Kidney (tissue), 14 donors: Measurements from ENCODE around the gene ARHGEF10L. TPM values are rescaled to one million over a fixed set of nuclear protein-coding genes. Genes with fewer than 3 reads are reported as not detected.

ENCODE experiments used
- DNase-seq, 5 donors: peaks; one replicate each; pipeline ENCODE4 v3.0.0-alpha.2; 2013 to 2020
- FAIRE-seq: peaks from 2 replicates; lab custom pipeline; 2012; peaks lifted over from hg19 to GRCh38; lab: Jason Lieb, UNC
- H3K27ac ChIP-seq, 2 donors: one replicate each; pipeline ENCODE4 v1.7.0; 2013; ENCODE audit warnings: low read depth in 2 of 2, low read length in 2 of 2, inconsistent platforms in 1 of 2
- H3K27me3 ChIP-seq: one replicate; pipeline ENCODE4 v1.7.1; 2013; ENCODE audit warnings: low read length, inconsistent platforms; ENCODE audit not compliant: control insufficient read depth, insufficient read depth
- H3K36me3 ChIP-seq, 3 donors: one replicate each; pipeline versions ENCODE4 v1.7.0 to v1.7.1; 2013; ENCODE audit warnings: low read length in 3 of 3, control low read depth in 1 of 3, inconsistent platforms in 1 of 3; ENCODE audit not compliant: insufficient read depth in 3 of 3, control insufficient read depth in 2 of 3
- H3K4me1 ChIP-seq, 3 donors: one replicate each; pipeline versions ENCODE4 v1.7.0 to v1.7.1; 2013; ENCODE audit warnings: low read length in 3 of 3, inconsistent platforms in 1 of 3, low read depth in 1 of 3; ENCODE audit not compliant: control insufficient read depth in 2 of 3, insufficient read depth in 2 of 3
- H3K4me3 ChIP-seq, 3 donors: one replicate each; pipeline versions ENCODE4 v1.7.0 to v1.8.1; 2013; ENCODE audit warnings: low read length in 3 of 3, control low read depth in 1 of 3, inconsistent platforms in 1 of 3
- H3K9ac ChIP-seq, 3 donors: one replicate each; pipeline versions ENCODE4 v1.7.0 to v1.7.1; 2013; ENCODE audit warnings: low read length in 3 of 3, control low read depth in 1 of 3, inconsistent platforms in 1 of 3
- H3K9me3 ChIP-seq, 3 donors: one replicate each; pipeline versions ENCODE4 v1.7.0 to v1.7.1; 2013; ENCODE audit warnings: low read length in 3 of 3, control low read depth in 1 of 3, inconsistent platforms in 1 of 3; ENCODE audit not compliant: control insufficient read depth in 2 of 3, insufficient read depth in 1 of 3
- CTCF ChIP-seq: IDR thresholded peaks from 3 replicates; pipeline ENCODE4 v1.5.1; 2012; ENCODE audit warnings: mild to moderate bottlenecking, moderate library complexity, borderline replicate concordance; ENCODE audit not compliant: insufficient read depth; ENCODE audit errors: extremely low read depth
- intact Hi-C: fragments of 100-400 bp; cut with DNase I; formaldehyde crosslinking; loops from one replicate; pipeline ENCODE4 v1.11.1; 2022
- polyA plus RNA-seq: library from polyadenylated mRNA; stranded (reverse); fragments of 350-450 nt; fragmentation: Illumina TruSeq; extraction: RNeasy Lipid Tissue Mini Kit (QIAGEN cat#74804); gene quantifications from one replicate; pipeline ENCODE4 v1.2.3, GENCODE V29; 2014; ENCODE audit warnings: low read depth, low replicate concordance; ENCODE audit not compliant: insufficient read depth
- total RNA-seq: library from RNA; stranded (reverse); fragmentation: NEBNext Ultra II Directional; extraction: Animal tissue kit (Norgen Biotek cat#: 25700); gene quantifications from one replicate; pipeline ENCODE4 v1.2.1, GENCODE V29; 2021
- donor health status: control.
- donor health status: control.
- donor health status: control.
- donor health status: control.
- donor health status: control.
- donor health status: DM: yes; HTN: yes; CAD: no.
- donor health status: Normal renal cell carcinoma (clear cell type).

The ARHGEF10L gene
- total and polyA plus RNA-seq, 2 donors from 2014 or later, result 40.8 to 91.9 TPM

- Histone ChIP-seq H3K9ac (no peak overlapping the region), H3K27me3 (no peaks in the 10 kb centered on the region), H3K4me1 (no peaks in the 10 kb centered on the region), H3K27ac (no peak overlapping the region), H3K9me3 (no peaks in the 10 kb centered on the region), H3K4me3 (no peak overlapping the region), H3K36me3 (no peaks in the 10 kb centered on the region)
- no peak for TF ChIP-seq CTCF
- intact Hi-C loops, result no loop called here
- no peak for FAIRE-seq
- DNase-seq, result no peak
These were observed 195.1 kb downstream of the ARHGEF10L start for GRCh38 chr1:17734609-17735008.

- DNase-seq (no peak), FAIRE-seq (no peak)
- H3K4me3 ChIP-seq, result no peak overlapping the region
These were observed 195.8 kb downstream of the ARHGEF10L start for GRCh38 chr1:17735348-17735747.

GRCh38 chr1:17735793-17736192 is 196.3 kb downstream of the ARHGEF10L start:
- no peaks in the 10 kb centered on the region for H3K4me1 ChIP-seq
- no peak for TF ChIP-seq CTCF
- FAIRE-seq (no peak), DNase-seq (no peak)
- no peak overlapping the region for H3K27ac ChIP-seq
- no peak overlapping the region for H3K4me3 ChIP-seq
- intact Hi-C loops, result no loop called here
- no peaks in the 10 kb centered on the region for H3K27me3 ChIP-seq
- no peak overlapping the region for H3K9ac ChIP-seq
- no peaks in the 10 kb centered on the region for H3K36me3 ChIP-seq
- no peaks in the 10 kb centered on the region for H3K9me3 ChIP-seq

More at GRCh38 chr1:17735348-17735747, 195.8 kb downstream of the ARHGEF10L start:
- Histone ChIP-seq H3K27ac (no peak overlapping the region), H3K36me3 (no peaks in the 10 kb centered on the region), H3K4me1 (no peaks in the 10 kb centered on the region), H3K9ac (no peak overlapping the region), H3K27me3 (no peaks in the 10 kb centered on the region), H3K9me3 (no peaks in the 10 kb centered on the region)
- intact Hi-C loops, result no loop called here
- TF ChIP-seq CTCF, result no peak

GRCh38 chr1:17736625-17737024 is 197.1 kb downstream of the ARHGEF10L start:
- H3K4me1 ChIP-seq, result no peaks in the 10 kb centered on the region
- TF ChIP-seq CTCF, result no peak
- H3K9ac ChIP-seq, result no peak overlapping the region
- DNase-seq (peak in 1 of 5 donors; percentile 7), FAIRE-seq (no peak)
- H3K27me3 ChIP-seq, result no peaks in the 10 kb centered on the region
- H3K4me3 ChIP-seq, result no peak overlapping the region
- no peaks in the 10 kb centered on the region for H3K9me3 ChIP-seq
- H3K36me3 ChIP-seq, result no peaks in the 10 kb centered on the region
- H3K27ac ChIP-seq, result no peak overlapping the region
- intact Hi-C loops, result no loop called here
